LNCaP clone FGC (cell line): ENCODE data around the gene NRG3.
A peak's percentile ranks its signal among the peaks of the same experiment; 100 is the strongest.

ENCODE experiments used
- DNase-seq: peaks from one replicate; pipeline ENCODE4 v3.0.0-alpha.2; 2011; ENCODE audit warnings: low read depth
- H3K4me3 ChIP-seq: 2 replicates; pipeline ENCODE4 v1.5.1; 2011; ENCODE audit warnings: mild to moderate bottlenecking, low read depth, low read length, control low read depth
- CTCF ChIP-seq: IDR thresholded peaks from 2 replicates; pipeline ENCODE4 v1.5.1; 2012; ENCODE audit warnings: mild to moderate bottlenecking; ENCODE audit not compliant: control insufficient read depth, insufficient read depth; ENCODE audit errors: extremely low read depth

Gene NRG3

GRCh38 chr10:81874875-81875466, at the start of gene NRG3:
TSS of gene NRG3 (plus strand) at chr10:81875194.
- no peak for DNase-seq
- H3K4me3 ChIP-seq, result peak within 1 kb of the TSS; percentile 46
- TF ChIP-seq CTCF, result no peak

GRCh38 chr10:81828251-81828650, 46.7 kb upstream of the NRG3 start:
- H3K4me3 ChIP-seq, result no peak overlapping the region
- no peak for TF ChIP-seq CTCF

GRCh38 chr10:81831060-81831459, 43.9 kb upstream of the NRG3 start:
- DNase-seq, result no peak
- no peak for TF ChIP-seq CTCF
- no peak overlapping the region for H3K4me3 ChIP-seq

More at GRCh38 chr10:81828251-81828650, 46.7 kb upstream of the NRG3 start:
- no peak for DNase-seq

GRCh38 chr10:81838950-81839349, 36.0 kb upstream of the NRG3 start:
- no peak for DNase-seq
- peak; percentile 57 for TF ChIP-seq CTCF
- H3K4me3 ChIP-seq, result no peak overlapping the region

- H3K4me3 ChIP-seq, result no peak overlapping the region
- peak; percentile 26 for TF ChIP-seq CTCF
- DNase-seq, result peak; percentile 4
Measured at GRCh38 chr10:81843042-81843441, 32.0 kb upstream of the NRG3 start.

GRCh38 chr10:81847675-81848074, 27.3 kb upstream of the NRG3 start:
- no peak for TF ChIP-seq CTCF
- no peak overlapping the region for H3K4me3 ChIP-seq
- DNase-seq, result no peak

- DNase-seq, result no peak
- no peak for TF ChIP-seq CTCF
- no peak overlapping the region for H3K4me3 ChIP-seq
Measured at GRCh38 chr10:81848514-81848913, 26.5 kb upstream of the NRG3 start.
